CD14-positive monocyte (primary cell): ENCODE measurements around the gene ABCB10. TPM values are rescaled to one million over a fixed set of nuclear protein-coding genes. Genes with fewer than 3 reads are reported as not detected.

Source experiments
- DNase-seq, 3 donors: peaks; one replicate each; pipeline ENCODE4 v3.0.0-alpha.2; 2011 to 2022
- H2AFZ ChIP-seq: 2 replicates; pipeline ENCODE4 v1.6.0; 2012; ENCODE audit warnings: mild to moderate bottlenecking, low read depth, low read length, inconsistent platforms; ENCODE audit not compliant: insufficient read depth, poor library complexity, severe bottlenecking
- H3K27ac ChIP-seq, 2 donors: 1 replicate in 1 of 2; 2 replicates in 1 of 2; pipeline ENCODE4 v1.5.1; 2012 to 2013; ENCODE audit warnings: low read length in 2 of 2, control low read depth in 1 of 2, inconsistent platforms in 1 of 2, low read depth in 1 of 2, mild to moderate bottlenecking in 1 of 2
- H3K27me3 ChIP-seq, 2 donors: one replicate each; pipeline versions ENCODE4 v1.6.0 to v1.6.1; 2011 to 2013; ENCODE audit warnings: low read length in 2 of 2; ENCODE audit not compliant: control insufficient read depth in 2 of 2, insufficient read depth in 2 of 2
- H3K36me3 ChIP-seq, 2 donors: replicated peaks in 1 of 2; 1 replicate in 1 of 2; 2 replicates in 1 of 2; pipeline versions ENCODE4 v1.5.1 to v1.6.1; 2012 to 2013; ENCODE audit warnings: low read length in 2 of 2, control low read depth in 1 of 2, inconsistent platforms in 1 of 2, mild to moderate bottlenecking in 1 of 2; ENCODE audit not compliant: insufficient read depth in 2 of 2, control insufficient read depth in 1 of 2
- H3K4me1 ChIP-seq, 2 donors: 1 replicate in 1 of 2; 2 replicates in 1 of 2; pipeline versions ENCODE4 v1.5.1 to v1.6.1; 2012 to 2013; ENCODE audit warnings: low read length in 2 of 2, control low read depth in 1 of 2, inconsistent platforms in 1 of 2, mild to moderate bottlenecking in 1 of 2, moderate library complexity in 1 of 2; ENCODE audit not compliant: insufficient read depth in 2 of 2, control insufficient read depth in 1 of 2
- H3K4me2 ChIP-seq: replicated peaks from 2 replicates; pipeline ENCODE3; 2012; ENCODE audit warnings: low read length, moderate library complexity, mild to moderate bottlenecking; ENCODE audit not compliant: poor library complexity, severe bottlenecking; ENCODE audit errors: extremely low read depth
- H3K4me3 ChIP-seq, 3 experiments: fragments of 200-600 bp in 1 of 3; sonication (generic) in 1 of 3; replicated peaks in 1 of 3; 1 replicate in 2 of 3; 2 replicates in 1 of 3; pipeline ENCODE4 v1.5.1; 2011 to 2013; ENCODE audit warnings: low read length in 3 of 3, mild to moderate bottlenecking in 3 of 3, control low read depth in 2 of 3, low read depth in 2 of 3, inconsistent platforms in 1 of 3, moderate library complexity in 1 of 3
- H3K79me2 ChIP-seq: 2 replicates; pipeline ENCODE4 v1.6.0; 2012; ENCODE audit warnings: mild to moderate bottlenecking, control low read depth, inconsistent platforms, low read length, moderate library complexity; ENCODE audit not compliant: insufficient read depth
- H3K9ac ChIP-seq: 2 replicates; pipeline ENCODE4 v1.6.0; 2017; ENCODE audit warnings: low read length, mild to moderate bottlenecking; ENCODE audit not compliant: insufficient read depth, poor library complexity, severe bottlenecking
- H3K9me3 ChIP-seq, 2 donors: replicated peaks in 1 of 2; 1 replicate in 1 of 2; 2 replicates in 1 of 2; pipeline versions ENCODE4 v1.5.1 to v1.6.1; 2012 to 2013; ENCODE audit warnings: low read length in 2 of 2, control low read depth in 1 of 2; ENCODE audit not compliant: control insufficient read depth in 1 of 2, insufficient read depth in 1 of 2
- H4K20me1 ChIP-seq: 2 replicates; pipeline ENCODE4 v1.6.0; 2012; ENCODE audit warnings: mild to moderate bottlenecking, low read length, control low read depth, moderate library complexity; ENCODE audit not compliant: insufficient read depth
- H3K27ac Mint-ChIP-seq, 7 donors: one replicate each; pipeline ENCODE4 v1.8.0; 2020; ENCODE audit warnings: mild to moderate bottlenecking in 7 of 7, mixed read lengths in 7 of 7, moderate library complexity in 6 of 7, inconsistent platforms in 2 of 7
- H3K27me3 Mint-ChIP-seq, 3 donors: one replicate each; pipeline ENCODE4 v1.8.0; 2021 to 2022; ENCODE audit warnings: low read depth in 3 of 3, mild to moderate bottlenecking in 3 of 3, mixed read lengths in 3 of 3, moderate library complexity in 3 of 3, inconsistent platforms in 1 of 3
- H3K36me3 Mint-ChIP-seq, 2 donors: one replicate each; pipeline ENCODE4 v1.8.0; 2020; ENCODE audit warnings: mixed read lengths in 2 of 2, inconsistent platforms in 1 of 2, mild to moderate bottlenecking in 1 of 2
- H3K4me1 Mint-ChIP-seq: one replicate; pipeline ENCODE4 v1.8.0; 2020; ENCODE audit warnings: mild to moderate bottlenecking, mixed read lengths
- H3K4me3 Mint-ChIP-seq, 2 donors: one replicate each; pipeline ENCODE4 v1.8.0; 2020; ENCODE audit warnings: mild to moderate bottlenecking in 2 of 2, mixed read lengths in 2 of 2, moderate library complexity in 1 of 2
- H3K9me3 Mint-ChIP-seq, 7 donors: one replicate each; pipeline ENCODE4 v1.8.0; 2020 to 2022; ENCODE audit warnings: mixed read lengths in 7 of 7, mild to moderate bottlenecking in 6 of 7, moderate library complexity in 6 of 7, inconsistent platforms in 2 of 7
- WGBS: methylation state at CpG from one replicate; pipeline ENCODE4 v1.1.5; 2013; ENCODE audit warnings: missing lambda C conversion rate; ENCODE audit not compliant: insufficient coverage; 5-methylcytosine and 5-hydroxymethylcytosine counted together
- intact Hi-C, 2 donors: fragments of 100-400 bp; cut with micrococcal nuclease; formaldehyde crosslinking; loops; one replicate each; pipeline versions ENCODE4 v1.15.0 to v1.15.1; 2023
- polyA plus RNA-seq, 3 donors: library from polyadenylated mRNA; depleted of rRNA in 1 of 3; unstranded in 2 of 3; stranded (reverse) in 1 of 3; fragments of 300-500 nt in 2 of 3; fragments of >200 nt in 1 of 3; fragmentation: Illumina TruSeq in 2 of 3; gene quantifications; 1 replicate in 2 of 3; 2 replicates in 1 of 3; pipeline ENCODE4 v1.2.3, GENCODE V29; 2012 to 2021
- TF ChIP-seq, protein P1 (sequence below): fragments of 200-600 bp; IDR thresholded peaks from one replicate; pipeline ENCODE4 v1.8.0; 2022; ENCODE audit warnings: antibody characterized with exemption, mild to moderate bottlenecking

ABCB10 gene
- polyA plus RNA-seq, 3 donors = 5.4 to 12.9 (median 11.4) TPM

- Mint-ChIP-seq H3K9me3 (no peaks in the 10 kb centered on the region), H3K27me3 (peaks cover 0 to 2% (median 0%) of the 10 kb centered on the region in 3 donors), H3K4me3 (no peak overlapping the region), H3K27ac (no peak overlapping the region), H3K36me3 (no peaks in the 10 kb centered on the region), H3K4me1 (peaks cover 17% of the 10 kb centered on the region)
- Histone ChIP-seq H3K36me3 (no peaks in the 10 kb centered on the region), H3K4me2 (no peak overlapping the region), H3K27ac (no peak overlapping the region), H3K9ac (no peak overlapping the region), H4K20me1 (no peaks in the 10 kb centered on the region), H3K9me3 (no peaks in the 10 kb centered on the region), H3K27me3 (no peaks in the 10 kb centered on the region), H2AFZ (no peak overlapping the region), H3K4me3 (no peak overlapping the region), H3K4me1 (peaks cover 11 to 16% of the 10 kb centered on the region in 2 donors), H3K79me2 (peaks cover 9% of the 10 kb centered on the region)
- TF ChIP-seq, protein P1, sequence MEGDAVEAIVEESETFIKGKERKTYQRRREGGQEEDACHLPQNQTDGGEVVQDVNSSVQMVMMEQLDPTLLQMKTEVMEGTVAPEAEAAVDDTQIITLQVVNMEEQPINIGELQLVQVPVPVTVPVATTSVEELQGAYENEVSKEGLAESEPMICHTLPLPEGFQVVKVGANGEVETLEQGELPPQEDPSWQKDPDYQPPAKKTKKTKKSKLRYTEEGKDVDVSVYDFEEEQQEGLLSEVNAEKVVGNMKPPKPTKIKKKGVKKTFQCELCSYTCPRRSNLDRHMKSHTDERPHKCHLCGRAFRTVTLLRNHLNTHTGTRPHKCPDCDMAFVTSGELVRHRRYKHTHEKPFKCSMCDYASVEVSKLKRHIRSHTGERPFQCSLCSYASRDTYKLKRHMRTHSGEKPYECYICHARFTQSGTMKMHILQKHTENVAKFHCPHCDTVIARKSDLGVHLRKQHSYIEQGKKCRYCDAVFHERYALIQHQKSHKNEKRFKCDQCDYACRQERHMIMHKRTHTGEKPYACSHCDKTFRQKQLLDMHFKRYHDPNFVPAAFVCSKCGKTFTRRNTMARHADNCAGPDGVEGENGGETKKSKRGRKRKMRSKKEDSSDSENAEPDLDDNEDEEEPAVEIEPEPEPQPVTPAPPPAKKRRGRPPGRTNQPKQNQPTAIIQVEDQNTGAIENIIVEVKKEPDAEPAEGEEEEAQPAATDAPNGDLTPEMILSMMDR = no peak
- no CpG with 5 or more reads among the region's 5 CpGs for WGBS
- intact Hi-C loops = no loop called here
- peak in 1 of 3 donors; percentile 52 for DNase-seq
Measured at GRCh38 chr1:229563701-229564100, 5.2 kb upstream of the ABCB10 start.

DNA sequence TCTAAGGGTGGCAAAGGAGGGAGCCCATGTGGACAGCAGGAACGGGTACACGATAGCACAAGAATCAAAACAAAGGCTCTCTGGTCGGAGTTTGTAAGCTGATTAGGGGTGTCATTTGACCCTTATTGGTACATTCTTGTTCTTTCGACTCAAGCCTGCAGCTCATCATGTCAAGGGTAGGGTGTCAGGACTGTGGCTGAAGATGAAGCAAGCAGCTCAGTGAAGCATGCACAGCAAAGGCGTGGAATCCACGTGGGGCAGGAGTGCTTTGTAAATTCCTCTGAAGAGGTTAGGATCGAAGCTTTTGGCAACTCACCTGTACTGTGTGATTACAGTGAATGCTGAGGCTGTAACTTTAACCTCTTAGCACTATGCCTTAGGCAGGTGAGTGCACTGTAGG, 4.7 kb upstream of the ABCB10 start:
- no peak overlapping the region for H3K4me3 ChIP-seq
- no peaks in the 10 kb centered on the region for H3K36me3 ChIP-seq
- H3K79me2 ChIP-seq = peaks cover 9% of the 10 kb centered on the region
- Mint-ChIP-seq H3K4me1 (peaks cover 17% of the 10 kb centered on the region), H3K4me3 (no peak overlapping the region), H3K9me3 (no peaks in the 10 kb centered on the region), H3K27ac (no peak overlapping the region), H3K36me3 (no peaks in the 10 kb centered on the region), H3K27me3 (peaks cover 0 to 2% (median 0%) of the 10 kb centered on the region in 3 donors)
- intact Hi-C loops = no loop called here
- H4K20me1 ChIP-seq = no peaks in the 10 kb centered on the region
- 92% methylated on average over 4 of the region's 7 CpGs for WGBS
- H3K27ac ChIP-seq = no peak overlapping the region
- H3K9me3 ChIP-seq = no peaks in the 10 kb centered on the region
- no peak overlapping the region for H3K9ac ChIP-seq
- no peak overlapping the region for H2AFZ ChIP-seq
- no peak for DNase-seq
- H3K4me1 ChIP-seq = peaks cover 11 to 16% of the 10 kb centered on the region in 2 donors
- TF ChIP-seq, protein P1 = no peak
- no peak overlapping the region for H3K4me2 ChIP-seq
- no peaks in the 10 kb centered on the region for H3K27me3 ChIP-seq
